ENCODE results near the gene TAF4.

The TAF4 gene

DNA sequence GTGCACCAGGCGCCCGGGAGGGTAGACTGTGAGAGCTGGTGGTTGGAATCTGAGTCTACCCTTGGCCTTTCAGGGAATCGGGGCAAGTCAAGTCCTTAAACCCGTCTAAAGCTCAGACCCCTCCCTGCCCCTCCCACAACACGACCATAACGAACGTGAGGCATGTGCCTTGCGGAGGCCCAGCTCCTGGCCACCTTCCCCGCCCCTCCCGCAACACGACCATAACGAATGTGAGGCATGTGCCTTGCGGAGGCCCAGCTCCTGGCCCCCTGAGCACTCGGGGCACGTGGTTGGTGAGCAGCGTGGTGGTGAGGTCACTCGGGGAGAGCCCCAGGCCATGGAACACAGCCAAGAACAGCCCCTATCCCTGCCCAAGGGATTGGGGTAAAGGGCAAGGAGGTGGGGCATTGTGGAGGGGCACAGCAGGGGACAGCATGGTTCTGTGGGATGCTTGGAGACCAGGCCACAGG lies 132.2 kb downstream of the TAF4 start:
- no peak for DNase-seq (ENCODE audit: low spot score in 2 of 2)
- Mint-ChIP-seq H3K36me3 (no peaks in the 10 kb centered on the region), H3K4me3 (no peak overlapping the region), H3K9me3 (no peaks in the 10 kb centered on the region), H3K27ac (no peak overlapping the region), H3K4me1 (no peaks in the 10 kb centered on the region)
- ATAC-seq: no peak

DNA sequence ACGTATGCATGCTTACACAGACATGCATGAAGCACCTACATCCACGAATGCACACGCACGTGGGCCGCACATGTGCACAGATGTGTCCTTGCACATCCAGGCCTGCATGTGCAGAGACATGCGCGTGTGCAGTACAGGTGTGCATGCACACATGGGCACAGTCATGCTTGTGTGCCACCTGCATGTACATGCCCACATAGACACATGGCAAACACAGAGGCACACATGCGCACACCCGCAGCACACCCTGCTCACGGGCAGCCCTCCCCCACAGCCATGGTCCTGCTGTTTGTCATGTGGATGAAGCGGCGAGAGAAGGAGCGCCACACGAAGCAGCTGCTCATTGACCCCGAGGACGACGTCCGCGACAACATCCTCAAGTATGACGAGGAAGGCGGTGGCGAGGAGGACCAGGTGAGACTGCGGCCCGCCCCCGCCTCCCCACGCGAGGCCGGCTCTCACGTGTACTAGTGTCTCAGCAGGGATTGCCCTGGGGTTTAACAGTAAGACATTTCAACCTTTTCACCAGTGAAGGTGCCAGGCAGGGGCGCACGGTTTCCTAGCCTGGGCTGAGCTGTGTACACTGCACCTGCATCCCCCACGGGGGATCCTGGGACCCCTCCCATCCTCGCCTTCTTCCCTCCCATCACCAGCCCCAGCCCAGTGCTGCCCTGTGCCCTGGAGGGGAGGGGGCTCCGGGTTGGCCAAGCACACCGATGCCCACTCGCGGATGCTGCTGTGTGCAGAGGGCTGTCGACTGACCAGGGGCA lies 132.8 kb downstream of the TAF4 start:
- Mint-ChIP-seq H3K36me3 (no peaks in the 10 kb centered on the region), H3K4me1 (no peaks in the 10 kb centered on the region), H3K9me3 (no peaks in the 10 kb centered on the region), H3K27ac (no peak overlapping the region), H3K4me3 (no peak overlapping the region)
- ATAC-seq: no peak
- no peak for DNase-seq (ENCODE audit: low spot score in 2 of 2)

DNA sequence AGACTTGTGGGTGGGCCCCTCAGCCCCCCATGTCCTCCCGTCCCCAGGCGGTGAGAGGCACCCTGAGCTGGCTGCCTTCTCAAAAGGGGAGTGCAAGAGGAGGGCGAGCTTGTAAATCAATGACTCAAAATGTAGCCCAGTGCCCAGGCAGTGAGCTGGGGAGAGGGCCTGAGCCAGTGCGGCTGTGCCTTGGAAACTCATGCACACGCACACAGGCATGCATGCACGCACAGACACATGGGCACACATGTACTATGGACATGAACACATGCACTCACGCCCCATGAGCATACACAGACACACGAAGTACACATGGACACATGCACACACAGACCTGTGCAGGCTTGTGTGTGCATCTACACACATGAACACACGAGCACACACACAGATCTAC lies 133.5 kb downstream of the TAF4 start:
- ATAC-seq: no peak
- H3K27ac Mint-ChIP-seq: no peak overlapping the region
- no peaks in the 10 kb centered on the region for H3K4me1 Mint-ChIP-seq
- H3K9me3 Mint-ChIP-seq: no peaks in the 10 kb centered on the region
- H3K36me3 Mint-ChIP-seq: no peaks in the 10 kb centered on the region
- no peak for DNase-seq (ENCODE audit: low spot score in 2 of 2)
- H3K4me3 Mint-ChIP-seq: no peak overlapping the region

DNA sequence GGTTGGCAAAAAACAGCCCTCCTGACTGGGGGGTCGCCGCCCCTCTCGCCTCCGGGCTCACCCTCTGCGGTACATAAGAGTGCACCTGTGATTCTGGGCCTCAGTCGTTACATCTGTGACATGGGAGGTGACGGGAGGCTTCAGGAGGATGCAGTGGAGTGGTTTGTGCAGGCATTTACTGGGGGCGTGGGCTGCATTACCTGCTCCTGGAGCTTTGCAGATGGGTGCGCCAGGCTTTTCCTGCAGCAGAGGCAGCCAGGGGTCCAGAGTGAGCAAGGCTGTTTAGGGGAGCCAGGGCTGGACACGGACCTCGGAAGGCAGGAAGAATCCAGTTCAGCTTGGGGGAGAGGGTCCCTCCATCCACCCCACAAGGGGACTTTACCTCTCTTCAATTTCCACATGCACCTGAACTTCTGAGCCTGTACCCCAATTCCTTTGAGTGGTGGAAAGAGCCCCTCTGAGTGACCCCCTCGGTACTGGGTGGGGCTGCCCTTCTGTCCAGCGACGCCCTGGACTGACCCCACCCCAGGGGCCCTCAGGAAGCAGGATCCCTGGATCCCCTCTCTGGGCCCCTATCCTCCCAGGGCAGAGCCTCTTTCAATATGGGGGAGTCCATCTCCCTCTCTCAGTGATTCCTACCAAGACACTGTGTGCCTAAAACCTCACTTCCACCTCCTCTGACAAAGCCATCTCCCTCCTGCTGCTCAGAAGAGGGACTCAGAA lies 134.0 kb downstream of the TAF4 start:
- H3K4me3 Mint-ChIP-seq: no peak overlapping the region

DNA sequence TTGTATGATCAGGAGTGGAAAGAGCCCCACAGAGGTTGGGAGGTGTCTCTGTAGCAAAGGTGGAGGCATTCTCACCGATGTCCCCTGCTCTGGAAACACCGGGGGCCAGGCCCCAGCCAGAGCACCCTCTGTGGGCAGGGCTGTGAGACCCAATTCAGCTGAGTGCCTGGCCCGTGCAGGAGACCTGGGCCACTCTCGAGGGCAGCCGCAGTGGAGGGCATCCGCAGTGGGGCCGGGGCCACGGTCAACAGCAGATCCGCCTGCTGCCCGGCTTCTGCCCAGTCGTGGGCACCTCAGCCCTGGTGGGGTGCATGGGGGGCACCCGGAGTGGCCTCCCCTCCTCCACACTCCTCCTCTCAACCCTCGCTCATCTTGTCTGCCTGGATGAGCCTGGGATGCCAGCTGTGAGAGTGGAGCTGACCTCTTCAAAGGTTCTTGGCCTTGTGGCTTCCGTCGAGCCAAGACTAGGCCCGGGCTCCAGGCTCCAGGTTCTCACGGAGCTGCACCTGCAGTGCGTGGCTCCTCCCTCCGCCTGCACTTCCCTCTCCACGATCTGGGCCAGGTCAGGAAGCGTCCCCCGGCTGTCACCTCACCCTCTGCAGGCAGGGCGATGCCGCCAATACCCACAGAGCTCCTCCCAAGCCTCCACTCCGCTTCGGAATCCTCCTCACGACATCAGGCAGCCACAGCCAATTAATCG lies 134.8 kb downstream of the TAF4 start:
- no peak overlapping the region for H3K4me3 Mint-ChIP-seq
- H3K36me3 Mint-ChIP-seq: no peaks in the 10 kb centered on the region
- DNase-seq (ENCODE audit: low spot score in 2 of 2) (no peak), ATAC-seq (no peak)
- no peak overlapping the region for H3K27ac Mint-ChIP-seq
- no peaks in the 10 kb centered on the region for H3K9me3 Mint-ChIP-seq
- no peaks in the 10 kb centered on the region for H3K4me1 Mint-ChIP-seq

More for the DNA sequence above, 134.0 kb downstream of the TAF4 start:
- no peaks in the 10 kb centered on the region for H3K4me1 Mint-ChIP-seq
- ATAC-seq (no peak), DNase-seq (ENCODE audit: low spot score in 2 of 2) (no peak)
- H3K9me3 Mint-ChIP-seq: no peaks in the 10 kb centered on the region
- no peaks in the 10 kb centered on the region for H3K36me3 Mint-ChIP-seq
- no peak overlapping the region for H3K27ac Mint-ChIP-seq

DNA sequence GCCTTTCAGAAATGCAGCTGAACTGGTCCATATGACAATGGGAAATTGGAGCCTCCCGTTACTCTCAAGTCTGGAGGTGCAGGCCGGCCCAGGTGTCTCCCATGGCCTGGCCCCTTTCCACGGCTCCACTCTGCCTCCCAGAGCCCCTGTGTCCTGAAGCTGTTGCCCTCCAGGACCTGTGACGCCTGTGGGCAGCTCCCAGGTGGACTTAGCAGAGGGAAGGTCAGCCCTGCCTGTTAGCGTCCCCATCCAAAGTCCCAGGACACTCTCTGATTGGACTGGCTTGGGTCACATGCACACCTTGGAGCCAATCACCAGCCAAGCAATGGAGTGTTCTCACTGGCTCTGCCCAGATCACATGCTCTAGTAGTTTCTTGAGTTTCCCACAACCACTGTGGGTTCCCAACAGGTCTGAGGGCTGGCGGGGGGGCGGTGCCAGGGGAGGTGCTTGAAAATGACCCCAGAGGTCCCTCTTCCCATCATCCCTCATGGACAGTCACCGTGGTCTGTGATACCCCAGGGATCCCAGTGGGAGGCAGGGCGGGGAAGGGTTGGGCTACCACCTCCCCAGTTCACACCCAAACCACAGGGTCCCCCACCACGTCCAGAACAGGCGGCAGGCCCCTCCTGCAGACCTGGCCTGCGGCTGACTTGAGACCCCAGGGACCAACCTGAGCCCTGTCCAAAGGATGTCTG lies 135.6 kb downstream of the TAF4 start:
- no peak overlapping the region for H3K4me3 Mint-ChIP-seq
- H3K9me3 Mint-ChIP-seq: no peaks in the 10 kb centered on the region
- H3K27ac Mint-ChIP-seq: no peak overlapping the region
- H3K4me1 Mint-ChIP-seq: no peaks in the 10 kb centered on the region
- DNase-seq (ENCODE audit: low spot score in 2 of 2) (no peak), ATAC-seq (no peak)
- H3K36me3 Mint-ChIP-seq: no peaks in the 10 kb centered on the region

DNA sequence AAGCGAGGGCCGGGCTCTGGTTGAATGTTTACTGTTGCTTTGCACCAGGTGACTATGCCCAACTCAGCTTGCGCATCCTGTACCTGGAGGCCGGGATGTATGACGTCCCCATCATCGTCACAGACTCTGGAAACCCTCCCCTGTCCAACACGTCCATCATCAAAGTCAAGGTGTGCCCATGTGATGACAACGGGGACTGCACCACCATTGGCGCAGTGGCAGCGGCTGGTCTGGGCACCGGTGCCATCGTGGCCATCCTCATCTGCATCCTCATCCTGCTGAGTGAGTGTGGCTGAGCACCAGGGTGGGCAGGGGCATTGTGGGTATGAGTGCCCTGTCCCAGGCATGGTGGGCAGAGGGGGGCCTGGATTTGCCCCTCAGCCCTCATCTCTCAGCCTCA lies 136.1 kb downstream of the TAF4 start:
- DNase-seq (ENCODE audit: low spot score in 2 of 2): no peak
- Mint-ChIP-seq H3K36me3 (no peaks in the 10 kb centered on the region), H3K4me1 (no peaks in the 10 kb centered on the region), H3K4me3 (no peak overlapping the region), H3K27ac (no peak overlapping the region), H3K9me3 (no peaks in the 10 kb centered on the region)
- ATAC-seq: no peak

DNA sequence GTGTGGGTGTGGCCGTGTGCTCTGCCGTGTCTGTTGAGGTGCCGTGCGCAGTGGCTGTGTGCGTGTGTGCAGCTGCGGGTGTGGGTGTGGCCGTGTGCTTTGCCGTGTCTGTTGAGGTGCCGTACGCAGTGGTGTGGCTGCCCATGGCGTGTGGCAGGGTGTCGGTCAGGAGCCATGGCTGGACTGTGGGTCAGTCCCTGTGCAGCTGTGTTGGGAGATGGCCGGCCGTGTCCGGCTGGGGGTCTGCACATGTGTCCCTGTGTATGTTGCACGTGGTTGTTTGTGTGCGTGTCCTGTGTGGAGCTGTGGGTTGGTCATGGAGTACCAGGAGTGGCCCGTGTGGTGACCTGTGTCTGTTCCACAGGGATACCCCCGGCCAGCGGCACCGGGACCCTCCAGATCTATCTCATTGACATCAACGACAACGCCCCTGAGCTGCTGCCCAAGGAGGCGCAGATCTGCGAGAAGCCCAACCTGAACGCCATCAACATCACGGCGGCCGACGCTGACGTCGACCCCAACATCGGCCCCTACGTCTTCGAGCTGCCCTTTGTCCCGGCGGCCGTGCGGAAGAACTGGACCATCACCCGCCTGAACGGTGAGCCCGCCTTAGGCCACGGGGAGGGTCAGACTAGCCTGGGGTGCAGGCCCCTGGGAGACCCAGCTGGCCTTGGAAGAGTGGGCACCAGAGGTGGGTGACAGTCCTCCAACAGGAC lies 137.7 kb downstream of the TAF4 start:
- H3K27ac Mint-ChIP-seq: no peak overlapping the region
- H3K9me3 Mint-ChIP-seq: no peaks in the 10 kb centered on the region
- H3K36me3 Mint-ChIP-seq: no peaks in the 10 kb centered on the region
- DNase-seq (ENCODE audit: low spot score in 2 of 2): no peak
- H3K4me3 Mint-ChIP-seq: no peak overlapping the region
- ATAC-seq: no peak
- no peaks in the 10 kb centered on the region for H3K4me1 Mint-ChIP-seq

DNA sequence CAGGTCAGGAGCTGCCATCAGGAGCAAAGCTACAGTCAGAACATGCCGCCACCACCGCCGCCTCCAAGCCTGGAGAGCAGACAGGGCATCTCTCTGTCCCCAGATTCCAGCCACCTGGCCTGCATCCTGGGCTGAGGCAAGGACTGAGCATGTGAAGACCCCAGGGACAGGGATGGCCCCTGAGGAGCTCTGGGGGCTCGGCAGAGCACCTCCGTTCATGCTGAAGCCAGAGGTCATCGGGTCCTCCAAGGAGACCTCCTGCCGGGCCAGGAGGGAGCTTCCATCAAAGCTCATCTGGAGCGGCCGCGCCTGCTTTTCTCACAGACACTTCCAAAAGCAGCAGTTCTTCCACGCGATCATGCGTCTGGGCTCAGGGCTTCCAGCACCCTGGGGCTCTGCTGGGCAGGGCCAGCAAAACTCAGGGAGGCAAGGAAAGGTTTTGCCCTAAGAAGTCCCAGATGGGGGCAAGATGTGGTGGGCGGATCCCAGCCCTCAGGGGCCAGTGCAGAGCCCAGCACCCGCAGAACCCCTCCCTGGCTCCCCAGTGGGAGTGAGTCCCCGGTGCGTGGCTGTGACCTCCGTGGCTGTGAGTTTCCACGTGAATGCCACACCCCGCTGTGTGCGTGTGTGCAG lies 138.4 kb downstream of the TAF4 start:
- H3K4me1 Mint-ChIP-seq: no peaks in the 10 kb centered on the region
- no peaks in the 10 kb centered on the region for H3K36me3 Mint-ChIP-seq
- H3K9me3 Mint-ChIP-seq: no peaks in the 10 kb centered on the region
- DNase-seq (ENCODE audit: low spot score in 2 of 2) (no peak), ATAC-seq (no peak)
- no peak overlapping the region for H3K4me3 Mint-ChIP-seq
- H3K27ac Mint-ChIP-seq: no peak overlapping the region

DNA sequence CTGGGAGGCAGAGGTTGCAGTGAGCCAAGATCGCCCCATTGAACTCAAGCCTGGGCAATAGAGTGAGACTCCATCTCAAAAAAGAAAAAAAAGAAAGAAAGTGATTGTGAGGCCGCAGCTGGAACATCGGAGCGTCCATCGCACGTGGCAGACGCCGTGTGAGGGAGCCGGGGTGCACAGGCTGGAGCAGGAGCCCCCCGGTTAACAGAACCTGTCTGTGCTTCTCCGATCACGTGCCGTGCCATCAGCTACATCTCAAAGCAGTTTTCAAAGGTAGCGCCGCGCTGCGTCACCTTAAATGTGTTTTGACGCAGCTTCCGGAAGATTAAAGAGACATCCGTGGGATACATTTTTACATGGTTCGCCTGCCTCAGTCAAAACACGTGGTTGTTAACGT lies 138.9 kb downstream of the TAF4 start:
- ATAC-seq (no peak), DNase-seq (ENCODE audit: low spot score in 2 of 2) (no peak)
- no peaks in the 10 kb centered on the region for H3K9me3 Mint-ChIP-seq
- H3K4me1 Mint-ChIP-seq: no peaks in the 10 kb centered on the region
- H3K4me3 Mint-ChIP-seq: no peak overlapping the region
- H3K36me3 Mint-ChIP-seq: no peaks in the 10 kb centered on the region
- H3K27ac Mint-ChIP-seq: no peak overlapping the region

DNA sequence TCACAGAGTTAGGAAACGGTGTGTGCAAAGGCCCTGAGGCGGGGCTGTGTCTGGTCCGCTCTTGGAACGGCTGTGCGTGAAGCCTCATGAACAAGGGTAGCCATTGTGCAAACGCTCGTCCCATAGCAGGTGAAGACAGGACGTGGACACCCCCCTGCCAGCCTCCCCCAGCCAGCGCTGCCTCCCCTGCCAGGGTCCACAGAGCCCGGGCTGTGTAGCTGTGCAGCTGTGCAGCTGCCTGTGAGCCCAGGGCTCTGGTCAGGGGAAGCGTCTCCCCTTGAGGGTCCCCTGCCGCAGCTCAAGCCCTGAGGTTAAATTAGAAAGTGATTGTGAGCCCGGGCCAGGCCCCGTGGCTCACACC lies 139.4 kb downstream of the TAF4 start:
- DNase-seq (ENCODE audit: low spot score in 2 of 2) (no peak), ATAC-seq (no peak)
- Mint-ChIP-seq H3K4me1 (no peaks in the 10 kb centered on the region), H3K9me3 (no peaks in the 10 kb centered on the region), H3K4me3 (no peak overlapping the region), H3K27ac (no peak overlapping the region), H3K36me3 (no peaks in the 10 kb centered on the region)

DNA sequence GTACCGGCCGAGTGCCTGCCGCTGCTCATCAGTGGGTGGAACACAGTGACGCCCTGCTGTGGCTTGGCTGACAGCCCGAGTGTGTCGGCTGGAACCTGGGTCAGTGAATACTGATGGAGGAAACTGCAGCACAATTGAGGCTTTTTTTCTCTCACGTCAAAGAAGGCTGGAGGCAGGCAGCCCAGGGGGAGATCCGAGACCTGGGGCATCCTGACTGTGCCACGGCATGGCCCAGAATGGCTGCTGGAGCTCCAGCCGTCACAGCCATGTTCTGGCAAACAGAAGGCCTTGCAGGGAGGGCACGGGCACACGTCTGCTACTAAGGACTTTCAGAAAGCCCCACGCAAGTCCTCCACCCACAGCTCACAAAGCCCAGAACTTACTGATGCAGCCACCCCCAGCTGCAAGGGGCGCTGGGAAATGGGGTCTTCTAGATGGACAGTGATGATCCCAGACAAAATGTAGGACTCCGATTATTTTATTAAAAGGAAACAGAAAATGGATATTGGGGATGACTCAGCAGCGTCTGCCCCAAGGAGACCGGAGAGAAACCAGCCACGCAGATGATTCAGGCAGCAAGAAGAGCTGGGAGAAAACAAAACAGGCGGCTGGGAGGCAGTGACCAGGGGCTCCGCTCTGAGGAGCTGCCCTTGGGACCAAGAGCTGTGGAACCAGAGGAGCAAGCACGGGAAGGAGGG lies 140.0 kb downstream of the TAF4 start:
- Mint-ChIP-seq H3K27ac (no peak overlapping the region), H3K4me3 (no peak overlapping the region), H3K9me3 (no peaks in the 10 kb centered on the region), H3K36me3 (no peaks in the 10 kb centered on the region), H3K4me1 (no peaks in the 10 kb centered on the region)
- ATAC-seq (no peak), DNase-seq (ENCODE audit: low spot score in 2 of 2) (no peak)

DNA sequence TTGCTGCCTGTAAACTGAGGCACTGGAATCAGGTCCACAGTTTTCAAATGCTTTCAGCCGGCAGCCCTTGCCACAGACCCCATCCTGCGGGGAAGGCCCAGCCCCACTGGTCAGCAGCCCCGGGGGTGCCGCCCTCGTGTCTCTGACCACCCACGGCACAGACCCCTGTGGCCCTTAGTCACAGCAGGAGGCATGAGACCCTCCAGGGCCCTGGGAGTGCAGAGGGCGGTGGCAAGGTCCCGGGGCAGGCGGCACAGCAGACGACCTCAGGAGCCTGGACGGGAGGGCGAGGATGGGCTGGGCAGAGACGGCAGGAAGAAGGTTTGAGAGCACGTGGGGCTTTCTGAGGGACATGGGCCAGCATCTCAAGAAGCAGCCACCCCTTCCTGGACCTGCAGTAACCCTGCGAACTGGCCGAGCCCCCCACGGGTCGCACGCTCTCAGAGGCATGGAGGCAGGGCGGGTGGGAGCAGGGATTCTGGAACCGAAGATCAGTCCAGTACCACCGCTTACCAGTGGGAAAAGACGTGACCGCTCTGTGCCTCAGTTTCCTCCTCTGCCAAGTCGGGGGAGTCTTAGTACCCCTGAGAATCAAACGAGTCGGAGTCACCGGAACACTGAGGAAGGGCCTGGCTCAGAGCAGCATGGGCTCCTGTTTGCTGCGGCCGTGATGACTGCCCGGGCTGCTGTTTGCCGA lies 140.7 kb downstream of the TAF4 start:
- DNase-seq (ENCODE audit: low spot score in 2 of 2) (no peak), ATAC-seq (no peak)
- no peaks in the 10 kb centered on the region for H3K4me1 Mint-ChIP-seq
- H3K9me3 Mint-ChIP-seq: no peaks in the 10 kb centered on the region
- no peak overlapping the region for H3K27ac Mint-ChIP-seq
- H3K36me3 Mint-ChIP-seq: no peaks in the 10 kb centered on the region
- no peak overlapping the region for H3K4me3 Mint-ChIP-seq
